ENCODE data around the gene GTPBP1.
A peak's percentile ranks its signal among the peaks of the same experiment; 100 is the strongest.

GTPBP1 gene

DNA sequence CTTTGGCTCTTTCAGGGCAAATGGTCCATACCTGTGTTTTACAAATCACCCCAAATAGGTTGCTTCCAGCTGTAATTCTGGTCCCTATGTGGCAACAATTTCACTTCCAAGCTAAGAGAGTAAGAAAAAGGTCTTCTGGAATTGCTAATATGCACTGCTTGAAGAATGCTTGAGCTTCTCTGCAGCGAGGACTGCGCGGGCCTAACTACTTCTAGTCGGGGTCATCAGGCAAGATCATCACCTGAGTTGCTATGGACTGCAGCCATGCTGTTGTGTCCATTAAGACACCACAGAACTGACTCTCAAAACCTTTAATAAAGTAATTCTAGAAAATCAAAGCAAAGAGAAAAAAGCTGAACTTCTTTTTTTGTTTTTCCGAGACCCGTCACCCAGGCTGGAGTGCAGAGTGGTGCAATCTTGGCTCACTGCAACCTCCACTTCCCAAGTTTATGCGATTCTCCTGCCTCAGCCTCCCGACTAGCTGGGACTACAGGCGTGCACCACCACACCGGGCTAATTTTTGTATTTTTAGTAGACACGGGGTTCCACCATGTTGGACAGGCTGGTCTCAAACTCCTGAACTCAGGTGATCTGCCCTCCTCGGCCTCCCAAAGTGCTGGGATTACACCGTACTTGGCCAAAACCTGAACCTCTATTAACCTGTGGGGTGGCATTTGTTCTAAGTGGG is 7.2 kb upstream of the GTPBP1 start:
- H3K9me3 Mint-ChIP-seq: no peaks in the 10 kb centered on the region
- H3K4me1 Mint-ChIP-seq: peaks cover 68% of the 10 kb centered on the region
- no peaks in the 10 kb centered on the region for H3K27me3 Mint-ChIP-seq
- H3K36me3 Mint-ChIP-seq: peaks cover 8% of the 10 kb centered on the region
- H3K27ac Mint-ChIP-seq: peak overlapping the region; percentile 97
- H3K4me3 Mint-ChIP-seq: peak overlapping the region; percentile 93

DNA sequence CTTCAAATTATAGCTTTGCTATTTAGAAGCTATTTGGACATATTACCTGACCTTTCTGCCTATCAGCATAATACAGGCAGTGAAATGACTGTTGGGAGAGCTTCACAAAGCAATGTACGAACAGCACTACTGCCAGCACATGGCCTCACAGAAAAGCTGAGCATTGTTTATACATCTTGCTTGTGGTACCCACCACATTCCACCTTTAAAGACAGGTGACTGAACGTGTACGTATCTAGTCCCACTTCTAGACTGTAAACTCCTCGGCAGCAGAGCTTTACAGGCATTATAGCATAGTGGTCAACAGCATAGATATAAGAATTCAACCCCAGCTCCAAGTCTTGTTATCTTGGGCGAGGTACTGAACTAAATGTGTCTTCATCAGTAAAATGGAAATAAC is 6.6 kb upstream of the GTPBP1 start:
- Mint-ChIP-seq H3K36me3 (peaks cover 8% of the 10 kb centered on the region), H3K27ac (peak overlapping the region; percentile 97), H3K4me1 (peaks cover 69% of the 10 kb centered on the region), H3K27me3 (no peaks in the 10 kb centered on the region), H3K9me3 (no peaks in the 10 kb centered on the region), H3K4me3 (peak overlapping the region; percentile 93)

DNA sequence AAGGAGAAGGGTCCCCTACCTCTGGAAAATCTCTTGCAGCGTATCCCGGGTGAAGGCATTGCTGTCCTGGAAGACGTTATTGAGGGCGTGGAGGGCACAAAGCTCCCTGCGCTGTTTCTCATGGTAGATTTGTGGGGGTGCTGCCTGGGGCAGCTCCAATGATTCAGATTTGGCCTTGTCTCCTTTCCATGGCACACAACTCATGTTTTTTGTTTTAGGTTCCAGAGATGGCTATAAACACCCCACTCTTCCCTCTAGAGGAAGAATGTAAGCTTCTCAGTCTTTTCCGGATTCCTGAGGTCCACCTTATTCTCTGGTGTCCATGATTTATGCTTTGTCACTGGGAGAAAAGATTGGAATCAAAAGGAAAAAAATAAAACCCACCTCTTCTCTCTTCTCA is 6.0 kb upstream of the GTPBP1 start:
- peaks cover 8% of the 10 kb centered on the region for H3K36me3 Mint-ChIP-seq
- H3K4me1 Mint-ChIP-seq: peaks cover 67% of the 10 kb centered on the region
- H3K4me3 Mint-ChIP-seq: peak overlapping the region; percentile 93
- no peaks in the 10 kb centered on the region for H3K9me3 Mint-ChIP-seq
- no peaks in the 10 kb centered on the region for H3K27me3 Mint-ChIP-seq
- H3K27ac Mint-ChIP-seq: peak overlapping the region; percentile 97

DNA sequence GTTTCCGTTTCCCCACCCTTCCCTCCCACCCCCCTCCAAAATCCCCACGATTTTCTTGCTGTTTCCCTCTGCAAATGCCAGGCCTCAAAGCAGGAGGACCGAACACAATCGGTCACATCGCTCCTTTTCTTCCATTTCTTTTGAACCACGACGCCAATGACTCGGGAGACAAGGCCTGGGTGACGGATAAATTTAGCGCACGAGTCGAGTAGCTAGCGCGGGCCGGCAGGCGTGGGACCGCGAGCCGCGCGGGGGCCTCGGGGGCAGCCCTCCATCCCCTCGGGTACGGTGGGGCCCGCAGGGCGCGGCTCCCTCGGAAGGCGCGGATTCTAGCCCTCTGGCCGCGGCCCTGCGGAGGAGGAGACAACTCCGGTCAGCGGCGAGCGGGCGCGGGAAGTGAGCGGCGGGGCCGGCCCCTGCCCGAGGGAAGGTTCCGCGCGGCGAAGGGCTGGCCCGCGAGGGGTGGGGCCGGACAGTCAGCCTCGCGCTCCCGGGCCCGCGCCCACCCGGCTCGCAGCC is 5.4 kb upstream of the GTPBP1 start:
- Mint-ChIP-seq H3K36me3 (peaks cover 4% of the 10 kb centered on the region), H3K27ac (peak overlapping the region; percentile 97), H3K9me3 (no peaks in the 10 kb centered on the region), H3K4me1 (peaks cover 67% of the 10 kb centered on the region), H3K4me3 (peak overlapping the region; percentile 93), H3K27me3 (no peaks in the 10 kb centered on the region)

DNA sequence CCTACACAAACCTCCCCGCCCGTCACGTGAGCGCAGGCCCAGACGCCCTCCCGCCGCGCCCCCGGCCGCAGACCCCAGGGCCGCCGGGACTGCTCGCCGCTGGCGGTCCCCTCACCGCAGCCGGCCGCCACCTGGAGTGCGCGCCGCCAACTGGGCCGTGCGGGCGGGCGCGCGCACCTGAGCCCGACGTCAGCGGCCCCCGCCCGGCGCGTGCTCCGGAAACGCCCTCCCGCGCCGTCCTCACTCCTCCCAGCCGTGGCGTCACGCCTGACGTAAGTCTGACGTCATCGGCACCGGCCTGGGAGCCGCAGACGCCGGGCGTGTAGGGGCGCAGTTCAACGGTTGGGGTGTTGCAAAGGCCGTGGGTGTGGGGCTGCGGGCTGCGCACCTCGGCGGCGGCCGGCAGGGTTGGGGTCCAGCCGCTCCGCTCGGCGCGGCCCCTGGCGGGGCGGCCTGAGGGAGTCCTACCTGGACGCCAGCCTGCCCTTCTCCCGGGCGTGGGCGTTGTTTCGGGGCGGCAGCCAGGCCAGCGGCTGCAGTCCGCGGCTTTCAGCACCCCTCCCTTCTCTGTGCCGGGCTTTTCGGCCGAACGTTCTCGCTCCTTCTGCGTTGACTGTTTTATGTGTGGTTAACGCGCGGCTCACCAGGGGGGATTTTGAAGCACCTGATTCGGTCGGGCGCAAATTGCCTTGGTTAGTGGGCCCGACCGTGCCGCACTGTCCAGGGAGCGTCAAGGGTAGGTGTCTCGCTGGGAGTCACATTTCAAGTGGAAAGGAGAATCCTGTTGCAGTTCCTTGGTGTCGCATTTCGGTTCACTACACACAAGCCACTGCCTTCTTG is 4.7 kb upstream of the GTPBP1 start, which contains the start of gene JOSD1:
JOSD1 (minus strand) TSS at position 155 of the 840 bp plus-strand sequence. CDS start 956 bp downstream, outside the sequence.
- Mint-ChIP-seq H3K4me3 (peak within 1 kb of the TSS; percentile 93), H3K27me3 (no peaks in the 10 kb centered on the region), H3K36me3 (peaks cover 4% of the 10 kb centered on the region), H3K9me3 (no peaks in the 10 kb centered on the region), H3K4me1 (peaks cover 65% of the 10 kb centered on the region), H3K27ac (peak within 1 kb of the TSS; percentile 97)

DNA sequence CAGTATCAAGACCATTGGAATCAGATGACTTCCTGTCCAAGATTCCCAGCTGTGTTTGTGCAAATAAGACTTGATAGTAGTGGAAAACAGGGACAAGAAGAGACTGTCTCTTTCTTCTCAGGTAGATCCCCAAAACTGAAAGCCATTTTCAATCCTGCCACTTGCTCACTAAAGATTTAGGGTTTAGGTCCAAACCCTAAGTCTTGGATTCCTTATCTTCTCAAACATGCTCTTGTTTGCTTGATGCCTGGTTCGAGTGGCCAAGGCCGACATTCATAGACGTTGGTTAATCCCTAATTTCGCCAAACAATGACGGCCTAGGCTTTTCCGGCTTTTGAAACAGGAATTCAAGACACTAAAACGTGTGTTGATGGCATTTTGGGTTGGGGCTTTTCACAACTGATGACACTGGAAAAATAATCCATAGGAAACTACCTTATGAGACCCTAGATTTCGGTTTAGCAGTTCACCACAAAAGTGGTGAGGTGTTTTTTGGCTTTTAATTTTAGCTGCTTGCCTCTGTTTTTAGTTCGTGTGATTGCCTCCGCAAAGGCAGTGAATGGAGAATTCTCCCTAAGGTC is 1.0 kb upstream of the GTPBP1 start:
- no peaks in the 10 kb centered on the region for H3K36me3 Mint-ChIP-seq
- no peaks in the 10 kb centered on the region for H3K9me3 Mint-ChIP-seq
- H3K27ac Mint-ChIP-seq: peak overlapping the region; percentile 88
- H3K4me1 Mint-ChIP-seq: peaks cover 59% of the 10 kb centered on the region
- H3K27me3 Mint-ChIP-seq: no peaks in the 10 kb centered on the region
- peak overlapping the region; percentile 83 for H3K4me3 Mint-ChIP-seq

DNA sequence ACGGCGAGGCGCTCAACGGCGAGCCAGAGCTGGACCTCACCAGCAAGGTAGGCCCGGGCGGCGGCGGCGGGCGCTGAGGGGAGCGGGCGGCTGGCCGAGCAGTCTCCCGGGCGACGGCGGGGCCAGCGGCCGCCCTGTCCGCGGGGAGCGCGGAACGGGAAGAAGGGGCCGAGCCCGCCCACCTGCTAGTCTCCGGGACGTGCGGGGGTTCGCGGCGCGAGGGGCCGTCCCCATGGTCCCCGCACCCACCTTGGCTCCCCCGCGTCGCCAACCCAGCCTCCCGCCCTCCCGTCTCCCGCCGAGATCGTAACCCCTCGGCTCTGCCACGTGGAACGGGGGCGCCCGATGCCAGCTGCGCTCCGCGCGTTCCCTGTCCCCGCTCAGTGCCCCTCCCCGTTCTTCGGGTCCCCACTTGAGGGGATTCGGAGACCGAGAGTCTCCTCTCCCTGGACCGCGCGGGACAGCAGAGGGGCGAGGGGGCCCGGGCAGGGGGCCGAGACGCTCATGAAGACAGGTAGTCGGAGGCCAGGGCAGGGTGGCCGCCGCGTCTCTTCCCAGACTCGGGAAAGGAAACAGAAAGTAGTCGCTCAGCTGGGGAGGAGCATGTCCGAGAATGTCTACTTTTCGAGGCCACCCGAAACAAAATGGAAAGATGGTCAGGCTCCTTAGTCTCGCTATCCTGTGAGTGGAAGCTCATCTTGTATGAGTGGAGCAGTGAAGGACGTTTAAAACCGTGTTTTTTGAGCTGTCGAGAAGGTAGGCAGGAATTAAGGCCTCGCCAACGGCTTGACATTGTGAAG is 557 bp downstream of the GTPBP1 start:
- peaks cover 68% of the 10 kb centered on the region for H3K4me1 Mint-ChIP-seq
- no peaks in the 10 kb centered on the region for H3K9me3 Mint-ChIP-seq
- peak overlapping the region; percentile 93 for H3K4me3 Mint-ChIP-seq
- H3K27ac Mint-ChIP-seq: peak overlapping the region; percentile 89
- H3K27me3 Mint-ChIP-seq: no peaks in the 10 kb centered on the region
- H3K36me3 Mint-ChIP-seq: peaks cover 2% of the 10 kb centered on the region

DNA sequence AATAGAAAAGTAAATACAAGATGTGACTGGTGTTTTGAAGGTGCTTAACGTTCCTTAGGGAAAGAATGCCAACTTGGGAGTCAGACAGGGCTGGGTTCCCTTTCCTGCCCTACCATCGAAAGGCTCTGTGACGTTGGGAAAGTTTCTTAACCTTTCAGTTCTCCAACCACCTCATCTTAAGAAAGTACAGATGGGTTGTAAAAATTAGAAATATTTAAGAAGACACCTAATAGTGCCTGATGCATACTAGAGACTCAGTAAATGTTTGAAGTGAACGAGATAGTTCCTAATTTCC is 1.1 kb downstream of the GTPBP1 start:
- H3K36me3 Mint-ChIP-seq: peaks cover 2% of the 10 kb centered on the region
- H3K27ac Mint-ChIP-seq: peak overlapping the region; percentile 89
- H3K4me3 Mint-ChIP-seq: peak overlapping the region; percentile 93
- H3K27me3 Mint-ChIP-seq: no peaks in the 10 kb centered on the region
- peaks cover 67% of the 10 kb centered on the region for H3K4me1 Mint-ChIP-seq
- no peaks in the 10 kb centered on the region for H3K9me3 Mint-ChIP-seq

DNA sequence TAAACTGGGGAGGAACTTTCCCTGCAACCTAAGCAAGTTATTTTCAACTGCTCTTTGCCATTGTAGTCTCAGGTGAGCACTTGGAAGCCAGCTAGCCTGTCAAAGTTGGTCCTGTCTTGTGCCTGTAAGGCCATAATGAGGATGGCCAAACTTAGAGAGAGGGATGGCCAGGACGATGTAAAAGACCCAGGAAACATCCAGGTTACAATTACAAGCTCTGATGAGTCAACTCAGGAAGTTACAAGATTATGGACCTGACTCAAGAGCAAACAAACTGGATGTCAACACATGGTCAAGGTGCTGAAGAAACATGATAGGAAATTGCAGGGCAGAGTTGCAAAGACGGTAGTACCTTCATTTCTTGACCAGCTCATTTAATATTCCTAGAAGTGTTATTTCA is 1.6 kb downstream of the GTPBP1 start:
- Mint-ChIP-seq H3K4me1 (peaks cover 71% of the 10 kb centered on the region), H3K27ac (peak overlapping the region; percentile 43), H3K9me3 (no peaks in the 10 kb centered on the region)

DNA sequence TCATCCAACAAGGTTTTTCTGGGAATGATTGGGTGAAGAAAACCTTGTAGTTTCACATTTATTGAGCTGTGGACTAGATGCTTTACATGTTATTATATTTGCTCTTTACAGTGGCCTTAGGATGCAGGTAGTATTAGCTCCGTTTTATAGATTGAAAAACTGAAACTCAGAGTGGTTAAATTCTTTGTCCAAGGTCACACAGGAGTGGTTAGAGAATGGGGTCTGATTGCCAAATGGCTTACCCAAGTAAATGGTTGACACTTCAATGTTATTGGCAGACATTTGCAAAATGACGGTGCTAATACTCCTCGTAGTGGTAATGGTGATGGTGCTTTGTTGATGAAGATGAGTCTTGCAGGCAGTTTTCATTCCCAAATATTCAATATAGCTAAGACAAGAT is 2.2 kb downstream of the GTPBP1 start:
- H3K4me1 Mint-ChIP-seq: peaks cover 77% of the 10 kb centered on the region
- peaks cover 6% of the 10 kb centered on the region for H3K36me3 Mint-ChIP-seq
- H3K4me3 Mint-ChIP-seq: peak overlapping the region; percentile 93

More for the DNA sequence above, 1.6 kb downstream of the GTPBP1 start:
- peaks cover 4% of the 10 kb centered on the region for H3K36me3 Mint-ChIP-seq
- H3K4me3 Mint-ChIP-seq: peak overlapping the region; percentile 93
- H3K27me3 Mint-ChIP-seq: no peaks in the 10 kb centered on the region

DNA sequence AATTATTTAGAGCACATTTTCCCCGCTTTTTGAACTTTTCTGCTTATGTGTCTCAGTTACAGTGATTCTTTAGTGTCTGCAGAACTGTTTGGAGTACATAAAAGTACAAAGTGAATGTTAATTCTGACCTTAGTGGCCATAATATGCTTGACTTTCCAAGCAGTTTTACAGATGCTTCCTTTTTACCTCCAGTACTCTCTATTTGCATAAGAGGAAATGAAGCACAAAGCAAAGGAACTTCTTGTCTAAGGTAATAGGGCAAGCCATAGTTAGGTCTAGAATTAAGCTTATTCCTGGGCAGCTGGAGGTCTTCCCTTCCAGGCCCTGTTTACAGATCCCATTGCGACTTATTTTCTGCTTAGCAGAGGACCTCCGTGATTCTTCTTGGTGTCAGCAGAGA is 3.6 kb downstream of the GTPBP1 start:
- Mint-ChIP-seq H3K9me3 (no peaks in the 10 kb centered on the region), H3K36me3 (peaks cover 7% of the 10 kb centered on the region), H3K4me1 (peaks cover 84% of the 10 kb centered on the region), H3K27me3 (no peaks in the 10 kb centered on the region), H3K4me3 (peak overlapping the region; percentile 38), H3K27ac (no peak overlapping the region)

More for the DNA sequence above, 2.2 kb downstream of the GTPBP1 start:
- H3K9me3 Mint-ChIP-seq: no peaks in the 10 kb centered on the region
- H3K27ac Mint-ChIP-seq: peak overlapping the region; percentile 3
- H3K27me3 Mint-ChIP-seq: no peaks in the 10 kb centered on the region

DNA sequence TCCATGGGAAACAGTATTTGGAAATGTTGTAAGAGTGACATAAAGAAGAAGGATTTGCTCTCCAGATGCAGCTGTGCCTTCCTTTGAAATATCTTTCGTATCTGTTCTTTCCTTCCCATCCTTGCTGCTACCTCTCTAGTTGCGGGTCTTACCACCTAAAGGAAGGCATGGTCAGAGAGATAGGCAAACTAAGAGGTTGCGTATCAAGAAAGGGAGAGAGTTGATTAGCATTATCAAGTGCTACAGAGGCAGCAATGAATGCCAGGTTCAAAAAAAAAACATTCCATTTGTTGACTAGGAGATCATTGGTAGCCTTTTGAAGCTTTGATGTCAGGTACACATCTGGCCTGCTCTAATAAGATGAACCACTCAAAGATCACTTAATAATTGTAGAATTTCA is 4.6 kb downstream of the GTPBP1 start:
- no peak overlapping the region for H3K4me3 Mint-ChIP-seq
- H3K27ac Mint-ChIP-seq: no peak overlapping the region
- peaks cover 84% of the 10 kb centered on the region for H3K4me1 Mint-ChIP-seq
- peaks cover 7% of the 10 kb centered on the region for H3K36me3 Mint-ChIP-seq
- H3K27me3 Mint-ChIP-seq: no peaks in the 10 kb centered on the region
- H3K9me3 Mint-ChIP-seq: no peaks in the 10 kb centered on the region

DNA sequence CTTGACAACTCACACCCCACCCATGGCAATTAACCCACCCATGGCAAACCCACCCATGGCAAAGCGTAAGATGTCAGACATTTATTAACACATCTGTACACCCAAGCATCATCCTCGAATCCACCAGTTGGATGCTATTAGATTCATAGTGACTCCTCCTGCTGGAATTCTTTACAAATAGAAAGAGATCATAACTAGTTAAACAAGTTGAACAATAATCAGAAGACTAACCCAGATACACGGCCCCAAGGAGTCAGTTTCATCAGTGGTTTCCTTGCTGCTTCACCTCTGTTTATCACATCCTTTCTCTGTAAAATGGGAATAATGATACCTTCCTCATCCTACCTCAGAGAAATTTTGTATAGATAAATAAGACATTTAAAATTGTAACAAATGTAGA is 5.1 kb downstream of the GTPBP1 start:
- H3K27ac Mint-ChIP-seq: peak overlapping the region; percentile 23
- H3K9me3 Mint-ChIP-seq: no peaks in the 10 kb centered on the region

DNA sequence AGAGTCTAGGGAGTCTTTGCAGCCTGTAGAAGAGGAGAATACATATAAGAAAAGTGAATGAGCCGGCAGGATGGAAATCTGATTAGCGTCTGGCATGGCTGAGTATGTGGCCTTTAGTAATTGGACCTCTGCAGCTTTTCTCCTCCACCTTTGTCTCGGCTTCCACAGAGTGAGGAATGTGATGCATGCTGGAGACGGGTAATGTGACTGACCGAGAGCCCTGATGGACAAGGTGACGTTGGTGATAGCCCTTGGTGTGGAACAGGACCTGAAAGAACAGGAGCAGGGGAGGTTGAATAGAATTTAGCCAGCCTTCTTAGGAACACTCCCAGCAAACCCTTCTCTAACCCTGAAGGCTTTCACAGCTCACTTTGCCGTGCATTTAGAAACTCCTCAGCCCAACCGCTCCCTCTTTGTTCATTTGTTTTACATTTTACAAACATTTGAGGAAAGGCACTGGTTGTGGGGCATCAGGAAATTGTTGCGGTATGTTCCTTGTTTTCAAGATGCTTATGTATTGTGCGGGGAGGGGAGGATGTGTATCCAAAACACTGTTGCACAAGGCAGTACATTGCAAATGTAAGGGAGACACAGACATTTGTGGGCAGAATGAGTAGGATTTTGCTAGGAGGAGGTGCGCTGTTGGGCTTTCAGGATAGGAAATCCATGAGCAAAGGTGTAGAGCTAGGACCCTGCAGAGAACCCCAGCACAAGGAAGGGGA is 6.9 kb downstream of the GTPBP1 start:
- peaks cover 74% of the 10 kb centered on the region for H3K4me1 Mint-ChIP-seq
- no peaks in the 10 kb centered on the region for H3K27me3 Mint-ChIP-seq
- peak overlapping the region; percentile 66 for H3K27ac Mint-ChIP-seq
- no peak overlapping the region for H3K4me3 Mint-ChIP-seq
- peaks cover 10% of the 10 kb centered on the region for H3K36me3 Mint-ChIP-seq
- H3K9me3 Mint-ChIP-seq: no peaks in the 10 kb centered on the region

More for the DNA sequence above, 5.1 kb downstream of the GTPBP1 start:
- peaks cover 86% of the 10 kb centered on the region for H3K4me1 Mint-ChIP-seq
- peaks cover 7% of the 10 kb centered on the region for H3K36me3 Mint-ChIP-seq
- no peak overlapping the region for H3K4me3 Mint-ChIP-seq
- H3K27me3 Mint-ChIP-seq: no peaks in the 10 kb centered on the region

Data from activated naive CD4-positive, alpha-beta T cell treated with anti-CD3 and anti-CD28 coated beads, Interleukin-2, amount 50 U/mL, for 24 hours (primary cell).